GM19351 (cell line): Measurements from ENCODE around the gene PSME1.

Experiments
- ATAC-seq: cut with Tn5 transposase; IDR thresholded peaks from one replicate; pipeline ENCODE4 v1.9.1; 2021; ENCODE audit warnings: mild to moderate bottlenecking, moderate library complexity; ENCODE audit not compliant: unreplicated experiment

PSME1 gene

GRCh38 chr14:24186831-24187538 lies 51.0 kb downstream of the PSME1 start:
- ATAC-seq, result no peak

- no peak for ATAC-seq
These were observed 51.5 kb downstream of the PSME1 start for GRCh38 chr14:24187539-24187915.
